C1 segment of cervical spinal cord (tissue), 14 donors: Measurements from ENCODE around the gene PARG.
A peak's percentile ranks its signal among the peaks of the same experiment; 100 is the strongest.
"Not testable (repeated sequence)": the region's sequence is repeated elsewhere in the genome, so short reads cannot be mapped to it uniquely, and the experiment has no call there.

ENCODE experiments used
- DNase-seq, 14 donors: peaks; one replicate each; lab custom pipeline; 2025; lab: John Stamatoyannopoulos, UW

Gene PARG

DNA sequence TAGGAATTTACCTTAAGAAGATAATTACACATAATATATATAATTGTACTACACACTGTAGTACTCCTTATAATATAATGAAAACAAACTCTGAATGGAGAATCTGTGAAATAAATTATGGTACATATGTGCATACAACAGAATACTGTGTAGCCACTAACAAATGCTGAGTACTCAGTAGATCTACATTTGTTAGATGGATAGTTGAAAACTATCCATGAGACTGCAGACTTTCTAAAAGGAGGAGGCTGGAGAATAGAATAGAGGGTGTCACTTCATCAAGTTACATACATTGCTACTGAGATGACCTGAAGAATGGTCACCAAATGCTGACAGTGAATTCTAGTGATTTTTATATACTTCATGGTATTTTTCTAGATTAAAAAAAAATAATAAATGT lies 111.0 kb downstream of the PARG start:
- DNase-seq, result no peak

DNA sequence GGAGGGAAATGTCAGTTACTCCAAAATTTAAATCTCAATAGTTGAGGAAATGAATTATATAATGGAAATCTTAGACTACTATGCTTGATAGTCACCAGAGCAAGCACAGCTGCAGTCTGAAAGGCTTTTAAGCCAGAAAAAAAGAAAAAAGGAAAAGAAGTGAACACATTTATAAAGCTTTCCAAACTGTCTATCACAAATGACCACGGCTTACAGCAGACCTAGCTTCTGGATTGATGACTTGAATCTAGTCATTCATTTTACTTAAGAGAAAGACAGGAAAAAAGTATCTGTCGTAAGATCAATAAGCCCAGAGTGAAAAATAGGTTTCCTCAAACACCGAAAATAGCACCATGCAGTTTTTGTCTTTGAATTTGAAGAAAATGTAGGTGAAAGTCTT lies 111.8 kb downstream of the PARG start:
- DNase-seq, result no peak

DNA sequence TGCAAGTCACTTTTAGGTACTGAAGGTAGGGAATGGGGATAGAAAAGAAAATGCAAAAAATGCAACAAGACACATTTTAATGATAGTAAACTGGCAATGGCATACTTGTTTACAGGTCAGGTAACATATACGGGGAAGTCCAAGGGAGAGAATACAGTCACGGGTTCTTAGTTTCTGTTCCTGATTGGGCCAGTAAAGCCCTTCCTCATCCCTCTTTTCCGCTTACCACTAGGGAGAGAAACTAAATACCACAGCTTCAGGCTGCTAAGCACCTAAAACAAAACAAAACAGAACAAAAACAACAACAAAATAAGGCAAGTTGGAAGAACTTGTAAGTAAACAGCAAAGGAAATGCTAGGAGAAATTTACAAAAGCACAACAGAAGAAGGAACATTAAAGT lies 114.5 kb downstream of the PARG start:
- no peak for DNase-seq

GRCh38 chr10:49819234-49819958 lies 122.4 kb downstream of the PARG start:
- DNase-seq, result no peak

DNA sequence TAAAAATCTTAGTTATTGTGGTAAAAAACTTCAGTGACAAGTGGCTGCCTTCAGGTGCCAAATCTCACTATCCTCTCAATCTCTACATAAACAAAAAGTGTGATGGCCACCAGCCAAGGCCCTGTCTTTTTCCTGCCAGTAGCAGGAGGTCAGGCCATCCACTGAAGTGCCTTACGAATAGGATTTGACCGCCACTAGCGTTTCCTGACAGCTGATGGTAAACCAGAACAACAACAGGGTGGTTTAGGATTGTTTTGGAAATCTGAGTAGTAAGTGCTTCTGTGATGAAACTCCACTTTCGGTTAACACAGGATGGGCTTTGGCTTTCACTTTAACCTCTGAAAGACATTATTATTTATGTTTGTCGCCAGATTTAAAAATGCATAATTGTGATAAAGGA lies 124.0 kb downstream of the PARG start:
- DNase-seq, result no peak

DNA sequence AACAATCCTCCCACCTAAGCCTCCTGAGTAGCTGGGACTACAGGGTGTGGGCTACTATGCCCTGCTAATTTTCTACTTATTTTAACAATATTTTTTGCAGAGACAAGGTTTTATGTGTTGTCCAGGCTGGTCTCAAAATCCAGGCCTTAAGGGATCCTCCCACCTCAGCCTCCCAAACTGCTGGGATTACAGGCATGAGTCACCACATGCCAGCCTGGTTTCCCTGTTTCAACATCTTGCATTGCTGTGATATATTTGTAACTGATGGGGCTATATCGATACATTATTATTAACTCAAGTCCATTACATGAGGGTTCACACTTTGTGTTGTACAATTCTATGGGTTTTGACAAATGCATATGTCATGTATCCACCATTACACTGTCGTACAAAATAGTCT lies 137.8 kb downstream of the PARG start:
- DNase-seq, result no peak

DNA sequence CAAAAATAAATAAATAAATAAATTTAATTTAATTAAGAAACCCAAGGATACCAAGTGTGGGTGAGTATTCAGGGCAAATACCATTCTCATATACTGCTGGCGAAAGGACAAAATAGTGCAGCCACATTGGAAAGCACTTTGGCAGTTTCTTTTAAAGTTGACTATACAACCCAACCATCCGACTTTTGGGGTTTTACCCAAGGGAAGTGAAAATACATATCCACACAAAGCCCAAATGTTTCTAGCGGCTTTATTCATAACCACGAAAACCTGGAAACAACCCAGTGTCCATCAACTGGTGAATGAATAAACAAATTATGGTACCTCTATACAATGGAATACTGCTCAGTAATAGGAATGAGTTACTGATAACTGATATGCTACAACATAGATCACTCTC lies 143.6 kb downstream of the PARG start:
- DNase-seq, result no peak

- no peak for DNase-seq
Measured at GRCh38 chr10:49791100-49791499, 150.7 kb downstream of the PARG start.

DNA sequence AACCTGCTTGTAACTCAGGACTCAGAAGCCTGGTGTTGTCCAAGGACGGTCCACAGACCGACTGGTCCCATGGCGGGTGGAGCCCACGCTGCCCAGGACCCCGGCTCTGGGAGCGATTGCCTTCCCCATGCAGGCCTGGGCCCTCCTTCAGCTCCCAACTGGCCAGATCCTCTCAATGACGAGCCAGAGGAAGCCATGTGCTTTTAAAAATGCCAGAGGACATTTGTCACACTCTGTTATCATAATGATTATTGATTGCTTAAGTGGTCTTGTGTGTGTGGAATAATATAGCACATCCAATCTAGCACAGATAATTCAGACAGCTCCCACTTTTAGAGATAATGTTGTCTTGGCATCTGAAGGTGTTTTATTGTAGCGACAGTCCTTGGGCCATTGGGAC lies 157.1 kb downstream of the PARG start:
- DNase-seq, result no peak

- no peak for DNase-seq
Measured at GRCh38 chr10:49783645-49784044, 158.2 kb downstream of the PARG start.

GRCh38 chr10:49781247-49781646 lies 160.6 kb downstream of the PARG start:
- no peak for DNase-seq

GRCh38 chr10:49778197-49778596 lies 163.6 kb downstream of the PARG start:
- DNase-seq, result no peak

DNA sequence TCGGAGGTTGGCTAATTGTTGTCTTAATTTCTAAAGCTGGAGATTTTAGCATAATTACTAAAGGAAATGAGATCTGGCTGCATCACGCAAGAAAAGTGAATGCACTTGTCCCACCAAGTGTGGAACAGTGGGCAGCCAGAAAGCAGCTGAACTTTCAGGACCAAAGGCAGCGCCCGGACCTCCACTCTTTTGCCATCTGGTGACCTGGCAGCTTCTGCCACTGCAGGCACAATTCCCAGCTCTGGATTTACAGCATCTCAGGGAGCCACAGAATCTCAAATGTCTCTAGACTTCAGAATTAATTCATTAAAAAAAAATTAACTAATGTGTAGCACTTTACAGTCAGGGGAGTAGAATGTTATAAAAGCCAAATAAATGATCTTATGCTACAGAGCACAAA lies 165.0 kb downstream of the PARG start:
- DNase-seq, result peak in 1 of 14 donors; percentile 66

- no peak for DNase-seq
Measured at GRCh38 chr10:49775014-49775413, 166.8 kb downstream of the PARG start.

- DNase-seq, result not testable (repeated sequence)
Measured at GRCh38 chr10:49772944-49773343, 168.9 kb downstream of the PARG start.

DNA sequence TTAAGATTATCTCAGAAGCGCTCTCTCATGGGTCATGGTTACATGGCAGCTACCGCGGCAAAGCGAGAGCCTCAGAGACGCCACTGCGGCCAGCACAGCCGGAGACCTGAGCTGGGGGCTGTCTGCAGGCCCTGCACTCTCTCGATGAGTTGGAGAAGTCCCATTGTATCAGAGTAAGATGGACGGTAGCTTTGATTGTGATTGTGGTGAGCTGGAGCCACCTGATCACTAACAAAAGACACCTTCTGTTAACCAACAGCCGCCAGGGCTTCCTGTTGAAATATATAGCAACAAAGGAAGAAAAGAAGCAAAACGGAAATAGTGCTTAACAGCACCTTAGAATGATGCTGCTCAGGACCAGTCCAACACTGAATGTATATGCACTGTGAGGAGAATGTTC lies 170.8 kb downstream of the PARG start:
- DNase-seq, result not testable (repeated sequence)

GRCh38 chr10:49769692-49770091 lies 172.1 kb downstream of the PARG start:
- DNase-seq, result no peak

GRCh38 chr10:49768731-49769130 lies 173.1 kb downstream of the PARG start:
- no peak for DNase-seq

- DNase-seq, result no peak
Measured at GRCh38 chr10:49768329-49768728, 173.5 kb downstream of the PARG start.
